Esophagus (tissue), 2 donors: Measurements from ENCODE around the gene RAB39A. TPM values are rescaled to one million over a fixed set of nuclear protein-coding genes. Genes with fewer than 3 reads are reported as not detected.

ENCODE experiments used
- H3K27ac ChIP-seq, 2 donors: one replicate each; pipeline ENCODE4 v1.5.1; 2013; ENCODE audit warnings: low read depth in 2 of 2, mild to moderate bottlenecking in 2 of 2, inconsistent platforms in 1 of 2, low read length in 1 of 2, moderate library complexity in 1 of 2
- H3K27me3 ChIP-seq, 2 donors: one replicate each; pipeline ENCODE4 v1.6.1; 2013; ENCODE audit warnings: low read length in 2 of 2, control low read depth in 1 of 2, mild to moderate bottlenecking in 1 of 2; ENCODE audit not compliant: insufficient read depth in 2 of 2, control insufficient read depth in 1 of 2
- H3K36me3 ChIP-seq, 2 donors: one replicate each; pipeline ENCODE4 v1.6.1; 2013; ENCODE audit warnings: low read length in 1 of 2; ENCODE audit not compliant: control insufficient read depth in 2 of 2, insufficient read depth in 2 of 2
- H3K4me1 ChIP-seq, 2 donors: one replicate each; pipeline ENCODE4 v1.6.1; 2013; ENCODE audit warnings: low read length in 1 of 2; ENCODE audit not compliant: control insufficient read depth in 2 of 2, insufficient read depth in 2 of 2
- H3K4me3 ChIP-seq, 2 donors: one replicate each; pipeline ENCODE4 v1.5.1; 2013; ENCODE audit warnings: low read length in 2 of 2, mild to moderate bottlenecking in 2 of 2, low read depth in 1 of 2, moderate library complexity in 1 of 2
- H3K9me3 ChIP-seq, 2 donors: one replicate each; pipeline ENCODE4 v1.6.1; 2013; ENCODE audit warnings: mild to moderate bottlenecking in 2 of 2, low read depth in 1 of 2, low read length in 1 of 2, moderate library complexity in 1 of 2; ENCODE audit not compliant: control insufficient read depth in 2 of 2, insufficient read depth in 1 of 2
- WGBS, 2 donors: extraction: QIAGEN DNeasy Blood & Tissue Kit; methylation state at CpG; one replicate each; pipeline ENCODE4 v1.1.7; 2013; 5-methylcytosine and 5-hydroxymethylcytosine counted together
- polyA plus RNA-seq, 2 donors: library from polyadenylated mRNA; stranded (reverse); fragments of 200-250 nt; gene quantifications; one replicate each; pipeline ENCODE4 v1.2.3, GENCODE V29; 2013
- donor health status: healthy with polysubstance abuse.
- donor health status: Bipolar disorder and iron deficiency.

The RAB39A gene
- polyA plus RNA-seq, 2 donors, result 0.04 TPM; not detected in 1

- H3K36me3 ChIP-seq, result no peaks in the 10 kb centered on the region
- WGBS, 2 donors, result 94 to 95% methylated on average over 1 of the region's 1 CpG
These were observed 28.3 kb downstream of the RAB39A start for GRCh38 chr11:107956543-107956942.

GRCh38 chr11:107957109-107957588 lies 28.9 kb downstream of the RAB39A start:
- WGBS, 2 donors, result 3 to 4% methylated on average over 1 of the region's 1 CpG
- Histone ChIP-seq H3K4me3 (no peak overlapping the region), H3K36me3 (no peaks in the 10 kb centered on the region), H3K27ac (no peak overlapping the region), H3K27me3 (no peaks in the 10 kb centered on the region), H3K4me1 (no peaks in the 10 kb centered on the region), H3K9me3 (no peaks in the 10 kb centered on the region)

More at GRCh38 chr11:107956543-107956942, 28.3 kb downstream of the RAB39A start:
- Histone ChIP-seq H3K9me3 (no peaks in the 10 kb centered on the region), H3K4me1 (no peaks in the 10 kb centered on the region), H3K4me3 (no peak overlapping the region), H3K27ac (no peak overlapping the region), H3K27me3 (no peaks in the 10 kb centered on the region)

GRCh38 chr11:107961480-107961879 lies 33.2 kb downstream of the RAB39A start:
- H3K27ac ChIP-seq, result no peak overlapping the region
- no peaks in the 10 kb centered on the region for H3K27me3 ChIP-seq
- no peaks in the 10 kb centered on the region for H3K36me3 ChIP-seq
- 70 to 76% methylated on average over 3 of the region's 3 CpGs for WGBS, 2 donors
- no peak overlapping the region for H3K4me3 ChIP-seq
- H3K9me3 ChIP-seq, result no peaks in the 10 kb centered on the region
- H3K4me1 ChIP-seq, result no peaks in the 10 kb centered on the region

GRCh38 chr11:107962181-107962580 lies 33.9 kb downstream of the RAB39A start:
- no peaks in the 10 kb centered on the region for H3K9me3 ChIP-seq
- H3K36me3 ChIP-seq, result no peaks in the 10 kb centered on the region
- no peak overlapping the region for H3K27ac ChIP-seq
- H3K27me3 ChIP-seq, result no peaks in the 10 kb centered on the region
- no peaks in the 10 kb centered on the region for H3K4me1 ChIP-seq
- 79 to 83% methylated on average over 1 of the region's 1 CpG for WGBS, 2 donors
- H3K4me3 ChIP-seq, result no peak overlapping the region

GRCh38 chr11:107963091-107963490 lies 34.8 kb downstream of the RAB39A start:
- H3K27ac ChIP-seq, result no peak overlapping the region
- no peak overlapping the region for H3K4me3 ChIP-seq
- no peaks in the 10 kb centered on the region for H3K4me1 ChIP-seq
- no peaks in the 10 kb centered on the region for H3K9me3 ChIP-seq
- H3K27me3 ChIP-seq, result no peaks in the 10 kb centered on the region
- WGBS, 2 donors, result 77 to 83% methylated on average over 8 of the region's 8 CpGs
- no peaks in the 10 kb centered on the region for H3K36me3 ChIP-seq

GRCh38 chr11:107969219-107969618 lies 41.0 kb downstream of the RAB39A start:
- Histone ChIP-seq H3K27me3 (no peaks in the 10 kb centered on the region), H3K27ac (no peak overlapping the region), H3K4me1 (no peaks in the 10 kb centered on the region), H3K9me3 (no peaks in the 10 kb centered on the region), H3K36me3 (no peaks in the 10 kb centered on the region), H3K4me3 (no peak overlapping the region)

DNA sequence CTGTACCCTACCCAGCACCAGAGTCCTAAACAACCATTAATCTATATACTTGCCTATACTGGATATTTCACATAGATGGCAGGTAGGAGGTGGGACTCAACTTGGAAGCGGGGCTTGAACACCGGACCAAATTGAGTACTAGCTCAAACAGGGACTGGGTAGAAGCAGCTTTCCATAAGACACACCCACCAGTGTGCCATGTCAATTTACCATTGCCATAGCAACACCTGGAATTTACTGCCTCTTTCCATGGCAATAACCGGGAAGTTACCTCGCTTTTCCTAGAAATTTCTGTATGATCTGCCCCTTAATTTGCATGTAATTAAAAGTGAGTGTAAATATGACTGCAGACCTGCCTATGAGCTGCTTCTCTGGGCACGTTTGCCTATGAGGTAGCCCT lies 41.8 kb downstream of the RAB39A start:
- 78 to 88% methylated on average over 5 of the region's 5 CpGs for WGBS, 2 donors
- no peaks in the 10 kb centered on the region for H3K9me3 ChIP-seq
- no peaks in the 10 kb centered on the region for H3K36me3 ChIP-seq
- no peak overlapping the region for H3K27ac ChIP-seq
- H3K4me3 ChIP-seq, result no peak overlapping the region
- H3K27me3 ChIP-seq, result no peaks in the 10 kb centered on the region
- H3K4me1 ChIP-seq, result no peaks in the 10 kb centered on the region

- Histone ChIP-seq H3K4me3 (no peak overlapping the region), H3K27ac (no peak overlapping the region), H3K4me1 (no peaks in the 10 kb centered on the region), H3K9me3 (no peaks in the 10 kb centered on the region), H3K36me3 (no peaks in the 10 kb centered on the region), H3K27me3 (no peaks in the 10 kb centered on the region)
- 91 to 92% methylated on average over 1 of the region's 1 CpG for WGBS, 2 donors
These were observed 45.4 kb downstream of the RAB39A start for GRCh38 chr11:107973641-107974040.

GRCh38 chr11:107988397-107989158 lies 60.3 kb downstream of the RAB39A start:
- Histone ChIP-seq H3K9me3 (no peaks in the 10 kb centered on the region), H3K27ac (no peak overlapping the region), H3K27me3 (no peaks in the 10 kb centered on the region), H3K36me3 (no peaks in the 10 kb centered on the region), H3K4me1 (no peaks in the 10 kb centered on the region), H3K4me3 (no peak overlapping the region)
- 69 to 76% methylated on average over 5 of the region's 5 CpGs for WGBS, 2 donors

GRCh38 chr11:107991868-107992414 lies 63.7 kb downstream of the RAB39A start:
- Histone ChIP-seq H3K27ac (no peak overlapping the region), H3K27me3 (no peaks in the 10 kb centered on the region), H3K4me3 (no peak overlapping the region), H3K36me3 (no peaks in the 10 kb centered on the region), H3K9me3 (no peaks in the 10 kb centered on the region), H3K4me1 (no peaks in the 10 kb centered on the region)
- WGBS, 2 donors, result 70 to 75% methylated on average over 5 of the region's 5 CpGs
